HepG2 (cell line): ENCODE results near the gene VPS37B. TPM values are rescaled to one million over a fixed set of nuclear protein-coding genes. Genes with fewer than 3 reads are reported as not detected.

ENCODE experiments used
- ATAC-seq: fragments of 200-7000 bp; cut with Tn5 transposase; 3 replicates; pipeline ENCODE4 v1.9.1; 2020; ENCODE audit warnings: mild to moderate bottlenecking, moderate library complexity
- BruUV-seq: library from RNA; stranded (reverse); fragments of 400-500 nt; replicated peaks from 2 replicates; lab custom pipeline; 2021; lab: Mats Ljungman, UMichigan
- CTCF ChIA-PET: fragments of 300-600 bp; formaldehyde crosslinking; extraction: SDS; loops from one replicate; lab custom pipeline; 2021; ENCODE audit warnings: low total read pairs, inconsistent platforms, low intra/inter-chr PET ratio; lab: Yijun Ruan, JAX
- POLR2A ChIA-PET: fragments of 350-600 bp; sonication (Branson Sonifier 250); formaldehyde crosslinking; loops from one replicate; lab custom pipeline; 2020; ENCODE audit warnings: antibody characterized with exemption, inconsistent platforms; lab: Yijun Ruan, JAX
- DNase-seq: peaks from one replicate; pipeline ENCODE4 v3.0.0-alpha.2; 2015; ENCODE audit warnings: low spot score
- FAIRE-seq: peaks from 3 replicates; lab custom pipeline; 2011; peaks lifted over from hg19 to GRCh38; lab: Jason Lieb, UNC
- H2AFZ ChIP-seq: one replicate; pipeline ENCODE4 v1.6.1; 2011; ENCODE audit warnings: low read length, inconsistent platforms
- H3K27ac ChIP-seq: fragments of 300-600 bp; 3 replicates; pipeline ENCODE4 v1.8.0; 2011; ENCODE audit warnings: mixed run types, mild to moderate bottlenecking, mixed read lengths, low read length, inconsistent platforms; ENCODE audit not compliant: insufficient read depth; ENCODE audit errors: extremely low read length
- H3K27me3 ChIP-seq, 2 experiments: fragments of 200-600 bp in 1 of 2; 2 replicates in 1 of 2; 3 replicates in 1 of 2; pipeline versions ENCODE4 v1.6.0 to v1.8.0; 2011; ENCODE audit warnings: low read length in 2 of 2, mild to moderate bottlenecking in 2 of 2, moderate library complexity in 2 of 2, inconsistent platforms in 1 of 2; ENCODE audit not compliant: insufficient read depth in 2 of 2, control insufficient read depth in 1 of 2
- H3K36me3 ChIP-seq, 2 experiments: fragments of 200-600 bp in 1 of 2; replicated peaks in 1 of 2; 2 replicates in 1 of 2; 3 replicates in 1 of 2; pipeline versions ENCODE4 v1.5.1 to v1.8.0; 2011; ENCODE audit warnings: low read length in 2 of 2, inconsistent platforms in 1 of 2; ENCODE audit not compliant: insufficient read depth in 2 of 2, control insufficient read depth in 1 of 2
- H3K4me1 ChIP-seq: 2 replicates; pipeline ENCODE4 v1.5.1; 2012; ENCODE audit warnings: low read length, inconsistent platforms; ENCODE audit not compliant: insufficient read depth
- H3K4me2 ChIP-seq: 2 replicates; pipeline ENCODE4 v1.6.0; 2011; ENCODE audit warnings: low read depth, low read length, inconsistent platforms
- H3K4me3 ChIP-seq, 3 experiments: fragments of 200-600 bp in 1 of 3; sonication (generic), shearing (Covaris generic) in 1 of 3; replicated peaks in 1 of 3; 2 replicates each; pipeline ENCODE4 v1.5.1; 2011 to 2016; ENCODE audit warnings: low read length in 3 of 3, inconsistent platforms in 2 of 3, low read depth in 2 of 3, mild to moderate bottlenecking in 2 of 3, control low read depth in 1 of 3, mixed read lengths in 1 of 3; ENCODE audit not compliant: insufficient read depth in 1 of 3
- H3K79me2 ChIP-seq: one replicate; pipeline ENCODE4 v1.6.1; 2011; ENCODE audit warnings: low read length, inconsistent platforms; ENCODE audit not compliant: insufficient read depth
- H3K9ac ChIP-seq: 2 replicates; pipeline ENCODE4 v1.6.0; 2011; ENCODE audit warnings: mild to moderate bottlenecking, low read depth, low read length, inconsistent platforms; ENCODE audit not compliant: insufficient read depth
- H3K9me3 ChIP-seq: 2 replicates; pipeline ENCODE4 v1.5.1; 2012; ENCODE audit warnings: mild to moderate bottlenecking, low read length
- H4K20me1 ChIP-seq: 2 replicates; pipeline ENCODE4 v1.6.0; 2011; ENCODE audit warnings: inconsistent platforms, mild to moderate bottlenecking, low read length, moderate library complexity; ENCODE audit not compliant: insufficient read depth
- ATF7 ChIP-seq, 2 experiments: fragments of 450-650 bp in 1 of 2; sonication (generic) in 1 of 2; formaldehyde crosslinking in 1 of 2; IDR thresholded peaks; 2 replicates each; pipeline versions ENCODE4 v1.4.0 to v1.6.1; 2016 to 2020; ENCODE audit warnings: antibody characterized with exemption in 1 of 2, mild to moderate bottlenecking in 1 of 2, missing genetic modification reagents in 1 of 2
- CEBPG ChIP-seq: IDR thresholded peaks from 2 replicates; pipeline ENCODE4 v1.6.1; 2016
- MLLT10 ChIP-seq: sonication (generic); formaldehyde crosslinking; IDR thresholded peaks from 2 replicates; pipeline ENCODE4 v1.4.0; 2020; ENCODE audit warnings: missing genetic modification reagents
- ZNF30 ChIP-seq: sonication (generic); formaldehyde crosslinking; IDR thresholded peaks from 2 replicates; pipeline ENCODE4 v1.5.0; 2020; ENCODE audit warnings: mild to moderate bottlenecking, missing genetic modification reagents
- ZNF383 ChIP-seq: sonication (generic); formaldehyde crosslinking; IDR thresholded peaks from 2 replicates; pipeline ENCODE4 v1.4.0; 2020; ENCODE audit warnings: missing genetic modification reagents, mild to moderate bottlenecking, borderline replicate concordance
- ZNF557 ChIP-seq: sonication (generic); formaldehyde crosslinking; IDR thresholded peaks from 2 replicates; pipeline ENCODE4 v1.4.0; 2020; ENCODE audit warnings: missing genetic modification reagents
- ZNF629 ChIP-seq: sonication (generic); formaldehyde crosslinking; conservative IDR thresholded peaks from 2 replicates; pipeline ENCODE4 v1.5.0; 2020; ENCODE audit warnings: missing genetic modification reagents
- ZSCAN12 ChIP-seq: sonication (generic); formaldehyde crosslinking; IDR thresholded peaks from 2 replicates; pipeline ENCODE4 v1.9.0; 2021; ENCODE audit warnings: mild to moderate bottlenecking, missing genetic modification reagents
- WGBS: methylation state at CpG from one replicate; pipeline ENCODE4 v1.1.6; 2017; ENCODE audit warnings: low lambda C conversion rate; 5-methylcytosine and 5-hydroxymethylcytosine counted together
- in situ Hi-C: cut with HindIII; loops from 2 replicates; pipeline ENCODE4 v1.10.0; 2017; ENCODE audit warnings: low pct_unique_long_range_greater_than_20kb; ENCODE audit not compliant: extremely low pct_ligation_motif_present
- intact Hi-C: fragments of 100-400 bp; cut with micrococcal nuclease; formaldehyde crosslinking; loops from one replicate; pipeline ENCODE4 v1.10.0; 2022; ENCODE audit not compliant: unreplicated experiment
- polyA plus RNA-seq, 8 experiments: library from polyadenylated mRNA; depleted of rRNA in 3 of 8; stranded (reverse) in 7 of 8; unstranded in 1 of 8; fragments of >200 nt; fragmentation: Illumina TruSeq in 4 of 8; extraction: Trizol in 4 of 8; gene quantifications; 2 replicates each; pipeline versions ENCODE4 v1.2.1 to v1.2.3, GENCODE V29; 2011 to 2016; ENCODE audit warnings: low read depth in 4 of 8, missing spikeins in 1 of 8, mixed read lengths in 1 of 8; ENCODE audit not compliant: insufficient read depth in 1 of 8
- total RNA-seq, 5 experiments: library from RNA; depleted of rRNA; stranded (reverse); fragments of >200 nt; fragmentation: Illumina TruSeq; extraction: Trizol; gene quantifications; 2 replicates each; pipeline ENCODE4 v1.2.3, GENCODE V29; 2016; ENCODE audit warnings: low read depth in 1 of 5
- TF ChIP-seq, protein P1 (sequence below): sonication (generic); formaldehyde crosslinking; conservative IDR thresholded peaks from 2 replicates; pipeline ENCODE4 v1.8.1; 2023; ENCODE audit warnings: missing genetic modification reagents
- TF ChIP-seq, protein P2 (sequence below): sonication (generic); formaldehyde crosslinking; IDR thresholded peaks from 2 replicates; pipeline ENCODE4 v1.9.0; 2022; ENCODE audit warnings: low read depth, missing genetic modification reagents
- TF ChIP-seq, protein P3 (sequence below): sonication (generic); formaldehyde crosslinking; IDR thresholded peaks from 2 replicates; pipeline ENCODE4 v1.4.0; 2020; ENCODE audit warnings: missing genetic modification reagents
- TF ChIP-seq, protein P4 (sequence below): sonication (generic); formaldehyde crosslinking; IDR thresholded peaks from 2 replicates; pipeline ENCODE4 v1.5.0; 2020; ENCODE audit warnings: mild to moderate bottlenecking, missing genetic modification reagents

The VPS37B gene
- total and polyA plus RNA-seq, 2 of the 13 experiments (the other 11 are each of a cell fraction or from before 2014, with no cell fraction given): 4.6 to 5.3 TPM

DNA sequence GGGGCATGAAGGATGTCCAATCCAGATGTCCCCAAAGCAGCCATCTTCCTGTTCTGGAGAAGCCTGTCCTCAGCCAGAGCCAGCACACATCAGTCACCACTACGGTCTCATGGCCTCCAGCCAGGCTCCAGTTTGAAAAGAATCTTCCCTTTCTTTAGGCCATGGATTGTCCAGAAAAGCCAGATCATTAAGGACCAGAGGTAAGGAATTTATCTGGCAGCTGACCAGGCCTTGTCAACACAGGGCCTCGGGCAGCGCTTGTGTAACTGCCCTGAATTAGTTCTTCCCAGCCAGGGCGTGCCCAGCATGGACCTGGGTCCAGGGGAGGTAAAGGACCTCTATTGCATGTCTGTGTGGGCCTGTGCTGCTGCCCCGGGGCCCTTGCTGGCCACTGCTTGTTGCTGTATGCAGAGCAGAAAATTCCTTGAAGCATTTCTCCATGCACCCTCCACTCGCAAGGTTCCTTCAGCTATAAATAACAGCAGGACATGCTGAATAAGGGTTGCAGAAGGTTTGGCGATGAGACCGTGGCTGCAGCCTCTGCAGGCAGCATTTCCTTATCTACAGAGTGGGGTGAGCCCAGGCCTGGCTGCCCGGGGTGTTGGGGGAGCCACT, 21.7 kb upstream of the VPS37B start (continued):
- TF ChIP-seq, protein P1, sequence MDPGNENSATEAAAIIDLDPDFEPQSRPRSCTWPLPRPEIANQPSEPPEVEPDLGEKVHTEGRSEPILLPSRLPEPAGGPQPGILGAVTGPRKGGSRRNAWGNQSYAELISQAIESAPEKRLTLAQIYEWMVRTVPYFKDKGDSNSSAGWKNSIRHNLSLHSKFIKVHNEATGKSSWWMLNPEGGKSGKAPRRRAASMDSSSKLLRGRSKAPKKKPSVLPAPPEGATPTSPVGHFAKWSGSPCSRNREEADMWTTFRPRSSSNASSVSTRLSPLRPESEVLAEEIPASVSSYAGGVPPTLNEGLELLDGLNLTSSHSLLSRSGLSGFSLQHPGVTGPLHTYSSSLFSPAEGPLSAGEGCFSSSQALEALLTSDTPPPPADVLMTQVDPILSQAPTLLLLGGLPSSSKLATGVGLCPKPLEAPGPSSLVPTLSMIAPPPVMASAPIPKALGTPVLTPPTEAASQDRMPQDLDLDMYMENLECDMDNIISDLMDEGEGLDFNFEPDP (CRISPR knock-in tag): no peak
- no peak for TF ChIP-seq ZNF30 (CRISPR knock-in tag)

DNA sequence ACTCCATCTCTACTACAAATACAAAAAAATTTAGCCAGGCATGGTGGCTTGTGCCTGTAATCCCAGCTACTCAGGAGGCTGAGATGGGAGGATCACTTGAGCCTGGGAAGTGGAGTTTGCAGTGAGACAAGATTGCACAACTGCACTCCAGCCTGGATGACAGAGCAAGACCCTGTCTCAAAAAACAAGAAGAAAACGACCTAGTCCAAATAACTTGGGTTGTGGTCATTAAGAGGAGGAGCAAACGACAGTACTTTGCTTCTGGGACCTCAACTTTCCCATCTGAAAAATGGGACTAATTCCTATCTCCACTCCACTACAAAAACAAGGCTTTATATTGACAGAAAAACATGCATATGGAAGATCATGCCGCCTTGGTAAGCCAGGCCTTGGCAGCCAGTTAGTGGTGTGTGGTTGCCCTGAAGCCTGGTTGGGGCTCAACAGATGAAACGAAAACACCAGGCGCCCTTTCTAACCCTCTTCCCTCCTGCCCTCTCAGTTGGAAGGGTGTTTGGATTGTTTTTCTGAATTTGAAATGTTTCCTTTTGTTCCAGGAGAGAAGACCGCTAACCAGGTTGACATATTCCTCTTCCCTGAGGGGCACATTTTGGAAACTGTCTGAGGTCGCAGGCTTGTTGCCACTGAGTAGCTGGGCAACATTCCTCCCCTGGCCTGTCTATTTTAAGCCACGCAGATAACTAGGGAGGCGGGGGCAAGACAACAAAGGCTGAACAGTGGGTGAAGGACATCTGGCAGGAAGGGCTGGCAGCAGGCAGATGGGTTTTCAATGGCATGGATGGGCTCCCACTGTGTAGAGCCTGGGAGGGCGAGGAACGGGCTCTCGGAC, 13.7 kb upstream of the VPS37B start:
- 39% methylated on average over 12 of the region's 12 CpGs for WGBS
- intact Hi-C loops (no loop called here), in situ Hi-C loops (no loop called here)
- POLR2A ChIA-PET: no interaction called here
- Histone ChIP-seq H3K4me1 (peaks cover 36% of the 10 kb centered on the region), H3K27ac (no peak overlapping the region), H3K27me3 (no peaks in the 10 kb centered on the region), H3K4me3 (no peak overlapping the region; a peak in 1 of 6 replicates), H4K20me1 (no peaks in the 10 kb centered on the region), H3K9ac (no peak overlapping the region), H2AFZ (no peak overlapping the region), H3K9me3 (no peaks in the 10 kb centered on the region), H3K36me3 (no peaks in the 10 kb centered on the region), H3K4me2 (peak overlapping the region; percentile 32; the same call in 1 of the 2 replicates), H3K79me2 (no peaks in the 10 kb centered on the region)
- CTCF ChIA-PET: no interaction called here
- no TSS peak for BruUV-seq
- DNase-seq (no peak), ATAC-seq (peak; percentile 65), FAIRE-seq (no peak)
- TF ChIP-seq ZNF557 (CRISPR knock-in tag): no peak
- TF ChIP-seq, protein P2, sequence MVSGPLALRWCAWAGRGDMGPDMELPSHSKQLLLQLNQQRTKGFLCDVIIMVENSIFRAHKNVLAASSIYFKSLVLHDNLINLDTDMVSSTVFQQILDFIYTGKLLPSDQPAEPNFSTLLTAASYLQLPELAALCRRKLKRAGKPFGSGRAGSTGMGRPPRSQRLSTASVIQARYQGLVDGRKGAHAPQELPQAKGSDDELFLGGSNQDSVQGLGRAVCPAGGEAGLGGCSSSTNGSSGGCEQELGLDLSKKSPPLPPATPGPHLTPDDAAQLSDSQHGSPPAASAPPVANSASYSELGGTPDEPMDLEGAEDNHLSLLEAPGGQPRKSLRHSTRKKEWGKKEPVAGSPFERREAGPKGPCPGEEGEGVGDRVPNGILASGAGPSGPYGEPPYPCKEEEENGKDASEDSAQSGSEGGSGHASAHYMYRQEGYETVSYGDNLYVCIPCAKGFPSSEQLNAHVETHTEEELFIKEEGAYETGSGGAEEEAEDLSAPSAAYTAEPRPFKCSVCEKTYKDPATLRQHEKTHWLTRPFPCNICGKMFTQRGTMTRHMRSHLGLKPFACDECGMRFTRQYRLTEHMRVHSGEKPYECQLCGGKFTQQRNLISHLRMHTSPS (CRISPR knock-in tag): peak; percentile 54; the same call in 1 of the 2 replicates
- no peak for TF ChIP-seq ATF7 (IDR thresholded peaks at IDR 0.05)
- TF ChIP-seq ATF7 (CRISPR knock-in tag; IDR thresholded peaks at IDR 0.05): no peak
- TF ChIP-seq ZNF629 (CRISPR knock-in tag): peak; percentile 97
- TF ChIP-seq ZNF383 (CRISPR knock-in tag): no peak
- no peak for TF ChIP-seq MLLT10 (CRISPR knock-in tag)
- no peak for TF ChIP-seq ZSCAN12 (CRISPR knock-in tag)
- TF ChIP-seq, protein P3, sequence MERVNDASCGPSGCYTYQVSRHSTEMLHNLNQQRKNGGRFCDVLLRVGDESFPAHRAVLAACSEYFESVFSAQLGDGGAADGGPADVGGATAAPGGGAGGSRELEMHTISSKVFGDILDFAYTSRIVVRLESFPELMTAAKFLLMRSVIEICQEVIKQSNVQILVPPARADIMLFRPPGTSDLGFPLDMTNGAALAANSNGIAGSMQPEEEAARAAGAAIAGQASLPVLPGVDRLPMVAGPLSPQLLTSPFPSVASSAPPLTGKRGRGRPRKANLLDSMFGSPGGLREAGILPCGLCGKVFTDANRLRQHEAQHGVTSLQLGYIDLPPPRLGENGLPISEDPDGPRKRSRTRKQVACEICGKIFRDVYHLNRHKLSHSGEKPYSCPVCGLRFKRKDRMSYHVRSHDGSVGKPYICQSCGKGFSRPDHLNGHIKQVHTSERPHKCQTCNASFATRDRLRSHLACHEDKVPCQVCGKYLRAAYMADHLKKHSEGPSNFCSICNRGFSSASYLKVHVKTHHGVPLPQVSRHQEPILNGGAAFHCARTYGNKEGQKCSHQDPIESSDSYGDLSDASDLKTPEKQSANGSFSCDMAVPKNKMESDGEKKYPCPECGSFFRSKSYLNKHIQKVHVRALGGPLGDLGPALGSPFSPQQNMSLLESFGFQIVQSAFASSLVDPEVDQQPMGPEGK (CRISPR knock-in tag): no peak
- TF ChIP-seq CEBPG (CRISPR knock-in tag): 0 out of 2 replicates have a peak, but pooled peaks have one; percentile 20
- TF ChIP-seq, protein P4, sequence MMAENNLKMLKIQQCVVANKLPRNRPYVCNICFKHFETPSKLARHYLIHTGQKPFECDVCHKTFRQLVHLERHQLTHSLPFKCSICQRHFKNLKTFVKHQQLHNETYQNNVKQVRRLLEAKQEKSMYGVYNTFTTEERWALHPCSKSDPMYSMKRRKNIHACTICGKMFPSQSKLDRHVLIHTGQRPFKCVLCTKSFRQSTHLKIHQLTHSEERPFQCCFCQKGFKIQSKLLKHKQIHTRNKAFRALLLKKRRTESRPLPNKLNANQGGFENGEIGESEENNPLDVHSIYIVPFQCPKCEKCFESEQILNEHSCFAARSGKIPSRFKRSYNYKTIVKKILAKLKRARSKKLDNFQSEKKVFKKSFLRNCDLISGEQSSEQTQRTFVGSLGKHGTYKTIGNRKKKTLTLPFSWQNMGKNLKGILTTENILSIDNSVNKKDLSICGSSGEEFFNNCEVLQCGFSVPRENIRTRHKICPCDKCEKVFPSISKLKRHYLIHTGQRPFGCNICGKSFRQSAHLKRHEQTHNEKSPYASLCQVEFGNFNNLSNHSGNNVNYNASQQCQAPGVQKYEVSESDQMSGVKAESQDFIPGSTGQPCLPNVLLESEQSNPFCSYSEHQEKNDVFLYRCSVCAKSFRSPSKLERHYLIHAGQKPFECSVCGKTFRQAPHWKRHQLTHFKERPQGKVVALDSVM (CRISPR knock-in tag): peak; percentile 82
